Caco-2 (cell line): ENCODE measurements around the gene DDOST. TPM values are rescaled to one million over a fixed set of nuclear protein-coding genes. Genes with fewer than 3 reads are reported as not detected.
A peak's percentile ranks its signal among the peaks of the same experiment; 100 is the strongest.

Source experiments
- BruUV-seq: library from RNA; stranded (reverse); fragments of 400-500 nt; replicated peaks from 2 replicates; lab custom pipeline; 2021; lab: Mats Ljungman, UMichigan
- CTCF ChIA-PET: fragments of 300-600 bp; sonication (Branson Sonifier 250); formaldehyde crosslinking; loops from one replicate; lab custom pipeline; 2022; ENCODE audit warnings: antibody characterized with exemption; lab: Charles Lee
- POLR2A ChIA-PET: fragments of 300-600 bp; sonication (Branson Sonifier 250); formaldehyde crosslinking; loops from one replicate; lab custom pipeline; 2022; ENCODE audit warnings: antibody characterized with exemption; lab: Charles Lee
- DNase-seq, 2 experiments: peaks; one replicate each; pipeline versions ENCODE4 v3.0.0 to v3.0.0-alpha.2; 2020 to 2022
- H3K27me3 ChIP-seq: replicated peaks from 2 replicates; pipeline ENCODE4 v1.6.0; 2011; ENCODE audit warnings: low read length; ENCODE audit not compliant: control insufficient read depth, insufficient read depth
- H3K36me3 ChIP-seq: 2 replicates; pipeline ENCODE4 v1.5.1; 2011; ENCODE audit warnings: low read length; ENCODE audit not compliant: control insufficient read depth, insufficient read depth
- H3K4me1 ChIP-seq: fragments of 250-450 bp; sonication (Bioruptor Pico); 2 replicates; pipeline ENCODE4 v1.5.1; 2020; ENCODE audit warnings: mild to moderate bottlenecking
- H3K4me3 ChIP-seq: 2 replicates; pipeline ENCODE4 v1.5.1; 2011; ENCODE audit warnings: low read depth, mild to moderate bottlenecking, control low read depth, low read length
- H3K9me3 ChIP-seq: fragments of 250-450 bp; sonication (Bioruptor Pico); 2 replicates; pipeline ENCODE4 v1.5.1; 2020; ENCODE audit warnings: mild to moderate bottlenecking, moderate library complexity
- H3K27ac Mint-ChIP-seq: one replicate; pipeline ENCODE4 v1.8.0; 2022; ENCODE audit warnings: mixed read lengths; ENCODE audit not compliant: unreplicated experiment
- H3K27me3 Mint-ChIP-seq: one replicate; pipeline ENCODE4 v1.8.0; 2022; ENCODE audit warnings: mixed read lengths; ENCODE audit not compliant: insufficient read depth, unreplicated experiment
- H3K36me3 Mint-ChIP-seq: one replicate; pipeline ENCODE4 v1.8.0; 2022; ENCODE audit warnings: mild to moderate bottlenecking, mixed read lengths; ENCODE audit not compliant: insufficient read depth, unreplicated experiment
- H3K4me1 Mint-ChIP-seq: one replicate; pipeline ENCODE4 v1.8.0; 2022; ENCODE audit warnings: low read depth, mixed read lengths; ENCODE audit not compliant: unreplicated experiment
- H3K4me3 Mint-ChIP-seq: one replicate; pipeline ENCODE4 v1.8.0; 2022; ENCODE audit warnings: mild to moderate bottlenecking, moderate library complexity, mixed read lengths; ENCODE audit not compliant: unreplicated experiment
- H3K9me3 Mint-ChIP-seq: one replicate; pipeline ENCODE4 v1.8.0; 2022; ENCODE audit warnings: mixed read lengths; ENCODE audit not compliant: unreplicated experiment
- intact Hi-C: fragments of 100-400 bp; cut with micrococcal nuclease; formaldehyde crosslinking; loops from one replicate; pipeline ENCODE4 v1.10.0; 2022; ENCODE audit not compliant: unreplicated experiment
- total RNA-seq: library from RNA; stranded (reverse); gene quantifications from 2 replicates; pipeline ENCODE4 v1.2.3, GENCODE V29; 2022
- TF ChIP-seq, protein P1 (sequence below), 2 experiments: fragments of 200-600 bp in 1 of 2; IDR thresholded peaks; 1 replicate in 1 of 2; 2 replicates in 1 of 2; pipeline versions ENCODE4 v1.5.1 to v1.8.0; 2011 to 2022; ENCODE audit warnings: antibody characterized with exemption in 1 of 2, control low read depth in 1 of 2, inconsistent platforms in 1 of 2, low read depth in 1 of 2, low read length in 1 of 2, mild to moderate bottlenecking in 1 of 2, moderate library complexity in 1 of 2; ENCODE audit not compliant: insufficient read depth in 1 of 2, severe bottlenecking in 1 of 2, unreplicated experiment in 1 of 2

Gene DDOST
- total RNA-seq, 1 experiment from 2014 or later: 339 TPM

- Histone ChIP-seq H3K9me3 (no peaks in the 10 kb centered on the region), H3K36me3 (no peaks in the 10 kb centered on the region), H3K4me1 (no peaks in the 10 kb centered on the region), H3K4me3 (no peak overlapping the region), H3K27me3 (no peaks in the 10 kb centered on the region)
- no TSS peak for BruUV-seq
- TF ChIP-seq, protein P1, sequence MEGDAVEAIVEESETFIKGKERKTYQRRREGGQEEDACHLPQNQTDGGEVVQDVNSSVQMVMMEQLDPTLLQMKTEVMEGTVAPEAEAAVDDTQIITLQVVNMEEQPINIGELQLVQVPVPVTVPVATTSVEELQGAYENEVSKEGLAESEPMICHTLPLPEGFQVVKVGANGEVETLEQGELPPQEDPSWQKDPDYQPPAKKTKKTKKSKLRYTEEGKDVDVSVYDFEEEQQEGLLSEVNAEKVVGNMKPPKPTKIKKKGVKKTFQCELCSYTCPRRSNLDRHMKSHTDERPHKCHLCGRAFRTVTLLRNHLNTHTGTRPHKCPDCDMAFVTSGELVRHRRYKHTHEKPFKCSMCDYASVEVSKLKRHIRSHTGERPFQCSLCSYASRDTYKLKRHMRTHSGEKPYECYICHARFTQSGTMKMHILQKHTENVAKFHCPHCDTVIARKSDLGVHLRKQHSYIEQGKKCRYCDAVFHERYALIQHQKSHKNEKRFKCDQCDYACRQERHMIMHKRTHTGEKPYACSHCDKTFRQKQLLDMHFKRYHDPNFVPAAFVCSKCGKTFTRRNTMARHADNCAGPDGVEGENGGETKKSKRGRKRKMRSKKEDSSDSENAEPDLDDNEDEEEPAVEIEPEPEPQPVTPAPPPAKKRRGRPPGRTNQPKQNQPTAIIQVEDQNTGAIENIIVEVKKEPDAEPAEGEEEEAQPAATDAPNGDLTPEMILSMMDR (IDR thresholded peaks at IDR 0.05; ENCODE audit: insufficient read depth in 1 of 2, low read depth in 1 of 2, low read length in 1 of 2, severe bottlenecking in 1 of 2, unreplicated experiment in 1 of 2): no peak
- peaks cover 19% of the 10 kb centered on the region for H3K4me1 Mint-ChIP-seq
- CTCF ChIA-PET: no interaction called here
- intact Hi-C loops: no loop called here
- DNase-seq: no peak
- H3K9me3 Mint-ChIP-seq: no peaks in the 10 kb centered on the region
- H3K36me3 Mint-ChIP-seq: peaks cover 23% of the 10 kb centered on the region
- POLR2A ChIA-PET: no interaction called here
- no peaks in the 10 kb centered on the region for H3K27me3 Mint-ChIP-seq
- no peak overlapping the region for H3K4me3 Mint-ChIP-seq
- no peak overlapping the region for H3K27ac Mint-ChIP-seq
Measured at GRCh38 chr1:20663969-20664715, 3.0 kb upstream of the DDOST start.

- Mint-ChIP-seq H3K27me3 (no peaks in the 10 kb centered on the region), H3K9me3 (no peaks in the 10 kb centered on the region), H3K27ac (no peak overlapping the region), H3K36me3 (peaks cover 31% of the 10 kb centered on the region), H3K4me1 (peaks cover 19% of the 10 kb centered on the region), H3K4me3 (peak overlapping the region; percentile 95)
- H3K27me3 ChIP-seq: no peaks in the 10 kb centered on the region
- no peaks in the 10 kb centered on the region for H3K9me3 ChIP-seq
- H3K4me1 ChIP-seq: no peaks in the 10 kb centered on the region
- CTCF ChIA-PET: no interaction called here
- no peak overlapping the region for H3K4me3 ChIP-seq
- no TSS peak for BruUV-seq
- TF ChIP-seq, protein P1 (IDR thresholded peaks at IDR 0.05; ENCODE audit: insufficient read depth in 1 of 2, low read depth in 1 of 2, low read length in 1 of 2, severe bottlenecking in 1 of 2, unreplicated experiment in 1 of 2): no peak
- intact Hi-C loops: no loop called here
- POLR2A ChIA-PET: no interaction called here
- H3K36me3 ChIP-seq: no peaks in the 10 kb centered on the region
- no peak for DNase-seq
Measured at GRCh38 chr1:20663365-20663764, 2.2 kb upstream of the DDOST start.

DNA sequence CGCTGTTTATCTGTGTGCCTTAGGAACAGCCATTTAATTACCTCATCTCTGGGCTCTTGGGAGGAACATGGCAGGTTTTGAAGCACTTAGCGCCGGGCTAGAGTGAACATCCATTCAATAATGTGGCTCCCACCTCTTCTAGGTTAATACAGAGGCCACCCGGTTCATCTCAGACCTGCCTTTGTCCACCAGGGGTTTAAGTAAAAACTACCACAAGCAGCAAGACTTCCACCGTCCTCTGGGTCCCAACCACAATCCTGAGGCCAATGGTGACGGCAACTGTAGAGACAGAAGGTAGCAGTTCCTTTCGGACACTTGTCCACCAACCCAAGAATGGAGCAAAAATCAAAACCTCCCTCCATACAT, 924 bp upstream of the DDOST start:
- intact Hi-C loops: no loop called here
- POLR2A ChIA-PET: interaction anchor here (1.9 kb wide), 1 partner anchor 125 kb away, joined by 6 read pairs; the partner anchor contains the start of gene HP1BP3
- CTCF ChIA-PET: interaction anchor here (0.5 to 1.8 kb wide), 5 partner anchors 21 to 152 kb away, joined by 3 to 12 read pairs (median 3); no protein-coding TSS in a partner anchor

More for the DNA sequence above, 924 bp upstream of the DDOST start:
- H3K27me3 Mint-ChIP-seq: no peaks in the 10 kb centered on the region
- TSS peak; percentile 88 for BruUV-seq
- Histone ChIP-seq H3K4me1 (no peaks in the 10 kb centered on the region), H3K27me3 (no peaks in the 10 kb centered on the region), H3K36me3 (no peaks in the 10 kb centered on the region), H3K9me3 (no peaks in the 10 kb centered on the region), H3K4me3 (peak overlapping the region; percentile 75)
- no peak for DNase-seq
- peak overlapping the region; percentile 95 for H3K4me3 Mint-ChIP-seq
- H3K4me1 Mint-ChIP-seq: peaks cover 19% of the 10 kb centered on the region
- H3K36me3 Mint-ChIP-seq: peaks cover 37% of the 10 kb centered on the region
- TF ChIP-seq, protein P1 (IDR thresholded peaks at IDR 0.05; ENCODE audit: insufficient read depth in 1 of 2, low read depth in 1 of 2, low read length in 1 of 2, severe bottlenecking in 1 of 2, unreplicated experiment in 1 of 2): no peak
- H3K27ac Mint-ChIP-seq: peak overlapping the region; percentile 95
- no peaks in the 10 kb centered on the region for H3K9me3 Mint-ChIP-seq
